NCI-H82 treated with DMSO at 0.1 percent for 48 hours (cell line): ENCODE data around the gene MECR.

ENCODE experiments used
- DNase-seq: peaks from one replicate; lab custom pipeline; 2025; ENCODE audit not compliant: unreplicated experiment; lab: John Stamatoyannopoulos, UW

Gene MECR

DNA sequence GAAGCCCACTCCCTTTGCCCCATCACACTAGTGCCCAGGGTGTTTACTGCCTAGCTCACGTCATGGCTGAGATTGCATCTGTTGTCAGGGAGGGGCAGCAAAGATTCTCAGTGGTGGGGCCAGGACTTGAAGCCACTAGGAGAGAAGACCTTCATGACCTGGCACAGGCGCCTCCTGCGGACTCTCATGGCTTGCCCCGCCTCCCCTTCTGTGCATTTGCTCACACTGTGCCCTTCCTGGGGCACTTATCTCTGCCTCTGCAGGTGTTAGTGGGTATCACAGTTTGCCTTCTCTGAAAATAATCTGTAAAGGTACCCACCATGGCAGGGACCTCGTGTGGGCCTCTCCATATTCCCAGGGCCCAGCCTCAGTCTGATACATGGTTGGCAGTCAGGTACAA, 25.7 kb upstream of the MECR start:
- no peak for DNase-seq

DNA sequence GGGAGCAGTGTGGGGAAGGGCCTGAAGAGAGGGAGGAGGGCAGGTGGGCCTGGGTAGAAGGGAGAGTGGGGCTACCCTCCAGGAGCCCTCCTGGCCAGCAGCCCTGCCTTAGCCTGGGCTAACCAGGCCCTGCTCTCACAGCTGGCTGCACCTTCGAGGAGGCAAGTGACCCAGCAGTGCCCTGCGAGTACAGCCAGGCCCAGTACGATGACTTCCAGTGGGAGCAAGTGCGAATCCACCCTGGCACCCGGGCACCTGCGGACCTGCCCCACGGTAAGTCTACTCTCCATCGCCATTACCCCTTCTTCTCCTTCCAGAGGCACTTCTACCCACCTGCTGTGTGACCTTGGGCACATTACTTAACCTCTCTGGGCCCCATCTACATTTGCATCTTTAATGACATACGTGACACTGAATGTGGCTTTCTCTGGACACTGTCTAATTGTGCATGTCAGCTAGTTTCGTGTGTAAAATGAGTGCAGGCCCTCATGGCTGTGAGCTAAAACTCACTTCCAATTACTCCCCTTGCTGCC, 24.5 kb upstream of the MECR start:
- DNase-seq = no peak

DNA sequence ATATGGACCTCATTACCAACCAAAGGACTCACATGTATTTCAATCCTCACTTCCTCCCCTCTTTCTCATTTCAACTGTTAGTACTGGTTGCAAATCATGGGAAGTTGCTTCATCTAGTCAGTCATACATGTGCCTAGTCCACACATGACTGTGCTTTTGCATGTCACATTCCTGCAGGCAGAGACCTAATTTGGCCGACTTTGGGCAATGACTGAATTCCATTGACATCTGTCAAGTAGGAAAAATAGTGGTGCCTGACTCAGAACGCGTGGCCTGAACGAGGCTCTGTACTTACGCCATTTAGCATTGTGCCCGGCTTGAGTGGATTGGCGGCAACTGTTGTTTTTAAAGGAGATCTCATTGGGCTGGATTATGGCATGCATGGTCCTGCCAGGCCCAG, 23.6 kb upstream of the MECR start:
- no peak for DNase-seq

DNA sequence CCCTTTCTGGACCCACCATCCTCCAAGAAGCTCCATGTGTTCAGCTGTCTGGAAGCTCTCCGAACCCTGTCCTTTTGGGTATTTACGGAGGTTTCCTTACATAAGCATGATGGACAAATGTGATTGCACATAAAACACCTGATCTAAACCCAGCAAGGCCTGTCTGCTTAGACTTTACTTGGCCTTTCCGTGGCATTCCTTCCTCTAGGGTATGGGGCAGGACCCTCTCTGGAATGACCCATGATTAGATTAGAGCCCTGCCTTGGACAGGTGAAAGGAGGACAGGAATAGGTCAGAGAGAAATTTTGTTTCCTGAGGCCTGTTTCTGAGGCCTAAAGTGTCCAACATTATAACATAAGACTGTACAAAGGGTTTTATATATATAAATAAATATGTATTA, 22.4 kb upstream of the MECR start:
- DNase-seq = no peak

DNA sequence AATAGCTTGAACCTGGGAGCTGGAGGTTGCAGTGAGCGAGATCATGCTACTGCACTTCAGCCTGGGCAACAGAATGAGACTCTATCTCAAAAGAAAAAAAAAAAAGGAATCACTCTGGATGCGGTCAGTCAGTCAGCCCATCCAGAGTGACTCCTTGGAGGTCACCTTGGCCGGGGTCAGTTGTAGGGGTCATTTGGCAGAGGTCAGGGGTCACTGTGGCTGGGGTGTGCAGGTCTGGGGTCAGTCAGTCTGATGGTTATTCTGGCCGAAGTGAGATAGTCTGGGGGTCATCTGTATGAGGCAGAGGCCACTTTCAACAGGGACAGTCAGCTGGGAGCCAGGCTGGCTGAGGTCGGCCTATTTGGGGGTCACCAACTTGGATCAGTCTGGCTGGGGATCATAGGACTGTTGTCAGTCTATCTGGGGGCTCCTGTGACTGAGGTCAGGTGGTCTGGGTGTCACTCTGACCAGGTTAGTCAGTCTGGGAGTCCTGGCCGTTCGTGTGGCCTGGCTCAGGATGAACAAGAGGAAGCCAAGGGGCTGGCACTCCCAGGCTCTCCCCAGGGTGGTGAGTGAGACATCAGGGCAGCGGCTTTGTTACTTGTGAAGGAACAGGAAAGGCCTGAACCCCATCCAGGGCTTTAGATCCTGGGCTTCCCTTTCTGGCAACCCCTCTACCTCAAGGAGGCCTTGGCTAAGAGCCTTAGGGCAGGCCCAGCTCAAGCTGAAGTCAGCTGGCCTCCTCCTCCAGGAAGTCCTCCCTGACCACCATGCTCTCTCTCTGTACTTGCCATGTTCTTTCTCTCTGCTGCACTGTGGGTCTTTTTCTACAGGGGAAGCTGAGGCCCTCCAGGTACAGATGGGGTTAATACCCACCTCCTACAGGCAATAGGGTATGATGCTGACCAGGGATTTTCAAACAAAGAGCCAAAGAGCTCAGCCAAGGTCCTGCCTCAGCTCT, 20.7 kb upstream of the MECR start:
- no peak for DNase-seq

DNA sequence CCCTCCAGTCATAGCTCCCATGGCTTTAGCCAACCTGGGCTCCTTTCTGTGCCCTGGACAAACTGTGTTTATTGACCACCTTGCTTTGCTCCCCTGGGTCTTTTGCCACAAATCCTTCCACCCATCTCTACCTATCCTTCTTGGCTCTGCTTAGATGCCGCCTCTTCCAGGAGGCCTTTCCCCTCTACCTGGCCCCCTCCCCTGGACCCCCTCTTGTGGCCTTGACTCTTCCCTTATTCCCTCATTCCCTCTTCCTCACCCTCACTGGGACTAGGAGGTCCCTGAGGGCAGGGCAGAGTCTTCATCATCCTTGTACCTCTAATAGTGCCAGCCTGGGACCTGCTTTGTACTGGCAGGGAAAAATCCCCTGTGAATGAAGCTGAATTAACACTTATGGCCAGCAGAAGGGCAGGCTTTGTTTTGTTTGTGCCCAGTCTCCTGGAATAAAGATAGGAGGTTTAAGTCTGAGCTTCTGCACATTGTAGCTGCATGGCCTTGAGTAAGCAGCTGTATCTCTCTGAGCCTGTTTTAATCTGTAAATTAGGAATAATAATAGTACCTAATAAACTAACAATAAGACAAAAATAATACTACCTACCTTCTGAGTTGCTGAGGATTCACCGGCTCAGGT, 19.3 kb upstream of the MECR start:
- DNase-seq = no peak

DNA sequence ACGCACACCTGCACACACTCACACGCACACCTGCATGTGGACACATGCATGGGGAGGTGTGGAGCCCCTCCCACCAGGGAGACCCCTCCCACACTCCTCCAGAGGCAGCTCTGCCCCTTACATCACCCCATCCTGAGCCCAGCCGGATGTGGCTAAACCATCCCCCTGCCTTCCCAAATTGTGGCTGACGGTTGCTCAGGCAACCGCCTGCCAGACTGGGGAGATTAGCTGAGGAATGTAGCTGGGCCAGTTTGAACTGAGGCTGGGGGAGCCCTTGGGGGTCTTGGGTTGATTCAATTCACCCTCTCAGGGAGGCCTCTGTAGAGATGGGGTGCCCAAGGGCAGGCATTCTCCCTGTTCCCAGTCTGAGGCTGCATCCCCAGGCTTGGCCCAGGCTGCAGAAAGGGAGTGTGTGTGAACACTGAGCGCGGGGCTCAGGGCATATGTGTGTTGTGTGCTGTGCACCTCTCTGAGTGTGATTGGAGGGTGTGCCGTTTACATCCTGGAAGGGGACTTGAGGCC, 18.5 kb upstream of the MECR start:
- DNase-seq = no peak

DNA sequence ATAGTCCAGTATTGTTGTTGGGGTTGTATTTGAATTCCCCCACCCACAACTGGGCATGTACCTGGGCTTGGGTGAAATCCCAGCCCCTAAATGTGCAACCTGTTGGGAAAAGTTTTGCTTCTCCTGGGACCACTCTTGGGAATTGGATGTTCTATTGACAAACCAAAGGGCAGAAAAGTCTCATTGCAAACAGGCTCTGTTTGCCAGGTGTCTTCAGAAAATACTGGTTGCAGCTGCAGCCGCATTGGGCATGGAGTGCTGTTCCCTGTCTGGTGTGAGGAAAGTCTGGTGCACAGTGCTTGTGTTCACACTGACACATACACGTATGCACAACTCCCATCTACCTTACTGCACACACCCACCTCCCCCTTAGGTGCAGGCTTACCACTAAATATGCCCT, 17.7 kb upstream of the MECR start:
- DNase-seq = no peak

DNA sequence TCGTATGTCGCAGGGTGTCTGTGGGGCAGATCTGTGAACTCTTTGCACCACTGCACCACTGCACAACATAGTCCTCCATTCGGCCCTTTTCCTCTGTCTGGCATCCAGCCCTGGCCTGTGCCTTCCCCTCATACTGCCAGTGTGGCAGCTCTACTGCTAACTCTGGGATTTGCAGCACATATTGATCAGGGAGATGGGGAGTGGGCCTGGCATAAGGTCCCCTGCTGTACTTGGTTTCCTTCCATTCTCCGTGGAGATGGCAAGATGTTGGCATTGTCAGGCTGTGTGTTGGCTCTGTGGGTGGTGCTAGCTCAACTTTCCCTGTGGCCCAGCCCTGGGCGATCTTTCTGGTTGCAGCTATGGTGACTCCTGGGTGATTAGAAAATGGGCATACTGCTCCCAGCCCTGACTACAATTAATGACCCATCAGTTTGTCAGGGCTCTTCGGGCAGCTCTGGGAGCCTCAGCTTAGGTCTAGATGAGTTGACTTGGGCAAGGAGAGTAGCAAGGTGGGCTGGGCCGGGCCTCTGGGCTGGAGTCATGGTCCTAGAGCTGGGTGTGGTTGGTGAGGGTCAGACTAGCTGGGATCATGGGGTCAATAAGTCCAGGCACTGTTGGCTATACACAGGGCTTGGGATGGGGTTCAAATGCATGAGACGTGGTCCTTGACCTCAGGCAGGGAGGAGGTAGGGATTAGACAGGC, 17.0 kb upstream of the MECR start:
- DNase-seq = no peak

DNA sequence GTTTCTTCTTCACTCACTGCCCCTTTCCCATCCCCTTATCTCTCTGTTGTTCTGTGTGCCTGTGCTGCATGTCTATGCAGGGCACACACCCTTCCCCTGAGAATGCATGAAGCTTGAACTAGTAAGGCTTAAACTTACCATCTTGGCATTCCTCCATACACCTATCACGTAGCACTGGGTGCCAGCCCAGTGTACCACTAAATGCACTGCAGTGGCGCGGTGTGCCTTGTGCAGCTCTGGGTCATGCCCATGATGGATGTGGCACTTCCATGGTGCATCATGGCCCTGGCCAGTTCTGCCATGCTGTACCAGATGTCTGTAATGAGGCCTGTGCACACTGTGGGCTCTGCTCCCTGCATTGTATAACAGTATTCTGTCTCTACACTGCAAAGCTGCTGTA, 16.3 kb upstream of the MECR start:
- DNase-seq = no peak

DNA sequence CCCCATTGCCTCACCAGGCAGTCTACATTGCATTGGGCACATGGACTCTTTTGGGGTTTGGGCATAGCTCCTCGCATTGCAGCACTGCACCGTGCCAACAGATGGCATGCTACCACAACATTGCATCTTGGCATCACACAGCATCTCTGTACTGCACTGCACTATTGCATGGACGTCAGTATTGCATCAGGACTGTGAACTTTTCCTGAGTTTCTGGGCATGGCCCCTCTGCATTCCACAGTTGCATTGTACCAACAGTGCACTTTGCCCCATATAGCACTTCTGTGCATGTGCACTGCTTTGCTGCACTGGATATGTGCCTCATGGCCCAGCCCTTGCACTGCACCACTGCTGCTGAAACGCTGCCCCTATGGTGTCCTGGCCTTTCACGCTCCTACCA, 15.1 kb upstream of the MECR start:
- no peak for DNase-seq

DNA sequence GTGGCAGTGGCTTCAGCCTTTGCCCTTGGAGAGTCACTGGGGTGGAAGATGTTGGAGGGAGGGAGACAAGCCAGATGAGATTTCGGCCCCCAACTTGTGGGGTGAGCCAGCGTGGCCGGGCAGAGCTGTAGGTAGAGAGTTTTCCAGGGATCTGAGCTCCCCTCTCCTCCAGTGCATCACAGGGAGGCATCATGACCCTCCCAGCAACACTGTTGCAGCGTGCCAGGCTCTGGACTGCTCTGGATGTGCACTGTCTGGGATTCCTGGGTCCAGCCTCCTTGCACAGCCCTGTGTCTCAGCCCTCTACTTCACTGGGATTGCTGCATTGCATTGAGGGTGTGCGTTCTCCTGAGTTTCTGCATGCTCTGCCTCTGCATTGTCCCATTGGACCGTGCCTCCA, 14.5 kb upstream of the MECR start:
- no peak for DNase-seq

DNA sequence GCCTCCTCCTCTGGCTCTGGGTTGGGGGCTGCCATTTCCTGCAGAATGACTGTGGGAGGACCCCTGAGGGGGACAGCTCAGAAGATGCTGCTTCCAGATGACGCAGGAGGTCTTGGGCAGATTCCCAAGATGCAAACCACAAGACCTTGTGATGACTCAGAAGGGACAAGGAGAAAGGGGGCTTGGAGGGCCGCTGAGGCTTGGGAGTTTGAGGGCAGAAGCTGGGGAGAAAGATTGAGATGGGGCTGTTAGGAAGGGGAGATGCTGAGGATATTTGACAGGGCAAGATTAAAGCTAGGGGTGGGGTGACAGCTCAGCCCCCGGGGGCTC, 13.1 kb upstream of the MECR start:
- no peak for DNase-seq

DNA sequence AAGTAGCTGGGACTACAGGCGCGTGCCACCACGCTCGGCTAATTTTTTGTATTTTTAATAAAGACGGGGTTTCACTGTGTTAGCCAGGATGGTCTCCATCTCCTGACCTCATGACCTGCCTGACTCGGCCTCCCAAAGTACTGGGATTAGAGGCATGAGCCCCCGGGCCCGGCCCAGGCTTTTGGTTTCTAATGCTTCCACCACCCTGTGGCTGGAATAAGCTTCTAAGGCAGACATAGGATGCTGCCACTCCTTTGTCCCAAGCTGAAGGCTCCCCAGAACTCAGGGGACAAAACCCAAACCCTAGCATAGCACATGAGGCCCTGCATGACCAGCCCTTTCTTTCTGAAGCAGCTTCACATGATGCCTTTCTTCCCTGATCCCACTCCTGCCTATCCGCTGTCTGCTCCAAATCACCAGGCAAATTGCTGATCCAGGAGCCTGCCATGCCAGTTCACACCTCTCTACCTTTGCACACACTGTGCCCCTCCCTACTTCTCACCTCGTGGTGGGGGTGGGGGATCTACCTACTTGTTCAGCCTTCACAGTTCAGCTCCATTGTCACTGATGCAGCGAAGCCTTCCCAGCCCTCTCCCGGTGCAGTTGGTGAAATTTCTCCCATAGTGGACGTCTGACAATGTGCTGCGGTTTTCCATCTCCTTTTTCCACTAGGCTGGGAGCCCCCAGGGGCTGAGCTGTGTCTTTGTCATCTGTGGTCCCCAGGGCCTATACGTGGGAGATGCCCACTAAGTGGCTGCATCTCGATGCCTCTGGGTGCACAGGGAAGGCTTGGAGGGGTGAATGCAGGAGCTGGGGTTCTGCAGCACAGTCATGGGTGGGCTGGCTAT, 12.5 kb upstream of the MECR start:
- no peak for DNase-seq

DNA sequence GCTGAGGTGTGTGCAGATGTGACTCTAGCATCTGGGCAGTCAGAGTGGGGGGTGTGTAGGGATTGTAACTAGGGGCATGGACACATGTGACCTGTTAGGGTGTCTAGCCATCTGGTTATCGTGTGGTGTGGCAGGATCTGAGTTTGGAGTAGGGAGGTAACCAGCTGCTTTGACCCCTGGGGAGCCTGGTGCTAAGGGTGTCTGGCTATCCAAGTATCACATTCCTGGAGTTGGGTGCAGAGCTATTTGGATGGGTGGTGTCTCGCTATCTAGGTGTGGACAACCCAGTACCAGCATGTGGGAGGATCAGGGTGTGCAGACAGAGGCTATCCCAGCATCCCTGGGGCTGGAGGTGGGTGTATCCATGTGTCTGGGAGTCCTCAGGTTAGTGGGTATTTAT, 10.3 kb upstream of the MECR start:
- DNase-seq = no peak

DNA sequence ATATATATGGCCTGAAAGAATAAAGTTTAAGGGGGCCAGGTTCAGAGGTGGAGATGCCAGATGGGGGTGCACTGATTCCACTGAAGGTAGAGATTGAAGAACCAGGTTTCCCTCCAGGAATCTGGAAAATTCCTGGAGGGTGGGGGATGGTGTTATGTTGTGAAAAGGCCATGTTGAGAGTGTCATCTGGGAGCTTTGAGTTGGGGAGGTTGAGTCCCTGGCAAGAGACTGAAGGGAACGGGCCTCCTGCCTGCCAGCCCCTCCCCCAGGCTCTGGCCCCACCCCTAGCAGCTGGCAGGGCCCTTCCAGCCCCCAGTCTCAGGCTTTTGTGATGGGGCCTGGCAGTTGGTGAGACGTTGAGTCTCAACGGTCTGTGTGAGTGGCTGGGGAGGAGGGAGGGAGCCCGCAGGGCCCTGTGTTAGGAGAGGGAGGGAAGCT, 9.7 kb upstream of the MECR start:
- peak; percentile 64 for DNase-seq

DNA sequence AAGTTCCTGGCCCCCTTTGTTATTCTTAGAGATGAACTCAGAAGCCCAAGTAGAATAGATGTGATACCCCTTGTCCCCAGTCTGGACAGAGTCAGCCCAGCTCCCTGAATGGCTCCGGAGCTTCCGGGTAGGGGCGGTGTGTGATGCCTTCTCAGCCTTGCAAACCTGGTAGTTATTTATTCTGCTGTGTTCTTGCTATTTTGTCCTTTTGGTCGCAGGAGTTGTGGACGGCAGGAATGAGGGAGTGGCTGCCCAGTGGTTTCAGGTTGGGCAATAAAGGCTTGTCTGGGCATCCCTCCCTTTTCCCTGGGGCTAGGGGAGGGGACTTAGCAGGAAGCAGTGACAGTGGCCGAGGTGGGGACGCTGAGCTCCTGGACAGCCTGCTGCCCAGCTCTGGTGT, 8.4 kb upstream of the MECR start:
- DNase-seq = no peak

DNA sequence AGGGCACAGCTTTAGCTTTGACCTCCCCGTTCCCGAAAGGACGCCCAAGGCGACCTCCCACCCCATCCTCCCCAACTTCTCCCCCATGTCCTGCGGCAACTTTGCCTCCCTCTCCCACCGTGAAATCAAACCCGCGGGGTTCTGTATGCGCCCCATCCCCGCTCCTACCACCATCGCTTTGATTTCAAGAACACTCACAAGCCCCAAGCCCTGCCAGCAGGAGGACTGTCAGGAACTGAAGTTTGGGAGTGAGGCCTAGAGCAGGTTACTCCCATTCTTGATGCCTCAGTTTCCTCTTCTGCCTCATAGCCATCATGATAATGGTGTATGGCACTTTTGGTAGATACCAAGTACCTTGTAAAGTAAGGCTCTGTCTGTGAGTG, 7.9 kb upstream of the MECR start:
- no peak for DNase-seq

DNA sequence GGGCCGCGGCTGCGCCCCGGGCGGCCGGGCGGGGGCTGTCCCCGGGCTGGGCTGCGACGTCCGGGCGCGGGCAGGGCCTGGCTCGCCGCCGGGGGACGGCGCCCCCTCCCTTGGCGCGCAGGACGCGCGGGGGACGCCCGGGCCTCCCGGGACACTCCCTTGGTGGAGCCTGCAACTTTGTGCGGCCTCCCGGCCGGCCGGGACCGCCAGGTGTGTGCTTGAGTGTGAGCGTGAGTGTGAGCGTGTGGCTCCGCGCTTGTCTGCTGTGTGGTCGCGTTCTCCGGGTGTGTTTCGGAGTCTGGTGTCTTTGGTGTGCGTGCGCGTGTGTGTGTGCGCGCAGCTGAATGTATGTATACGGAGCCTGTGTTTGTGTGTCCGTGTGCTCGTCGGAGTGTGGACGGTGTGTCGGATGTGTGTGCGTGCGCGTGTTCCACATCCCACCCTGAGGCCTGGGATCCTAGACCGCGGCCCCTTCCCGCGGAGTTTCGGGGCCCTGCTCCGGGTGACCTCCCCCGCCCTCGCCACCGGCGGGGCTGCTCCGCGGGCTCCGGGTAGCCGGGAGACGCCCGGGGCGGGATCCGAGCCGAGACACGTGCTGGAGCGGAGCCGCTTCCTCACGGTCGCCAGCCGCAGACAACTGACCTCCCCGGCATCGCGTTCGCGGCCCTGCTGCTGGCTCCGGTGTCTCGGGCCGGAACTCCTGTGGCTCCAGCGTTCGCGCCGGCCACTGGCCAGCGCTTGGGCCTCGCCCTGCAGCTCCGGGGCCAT, 7.3 kb upstream of the MECR start:
- no peak for DNase-seq
